ENCODE measurements around the gene GDE1. TPM values are rescaled to one million over a fixed set of nuclear protein-coding genes. Genes with fewer than 3 reads are reported as not detected.

The GDE1 gene
- total and polyA plus RNA-seq, 9 of the 15 experiments (the other 6 are each of a cell fraction or from before 2014, with no cell fraction given): 18.8 to 40.5 (median 22.3) TPM

DNA sequence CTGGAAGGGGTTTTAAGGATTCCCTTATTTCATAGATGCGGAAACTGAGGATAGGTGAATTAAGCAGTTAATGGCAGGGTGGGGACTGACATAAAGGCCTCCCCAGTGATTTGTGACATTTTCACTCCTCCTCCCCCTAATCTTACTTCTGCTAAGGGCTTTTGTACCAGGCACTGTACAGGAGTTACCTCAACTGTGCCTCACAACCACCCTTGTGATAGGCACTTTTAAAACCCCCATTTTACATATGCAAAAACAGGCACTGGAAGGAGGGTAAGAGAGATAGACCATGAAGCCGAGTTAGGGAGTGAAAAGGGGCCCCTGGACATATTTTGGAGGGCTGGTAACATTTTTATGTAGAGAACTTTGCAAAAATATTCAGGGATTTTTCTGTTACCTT lies 862 bp upstream of the GDE1 start (continued):
- TF ChIP-seq ZC3H4 (CRISPR knock-in tag; IDR thresholded peaks at IDR 0.05; ENCODE audit: borderline replicate concordance): no peak
- TF ChIP-seq HDAC2 (IDR thresholded peaks at IDR 0.05): no peak

DNA sequence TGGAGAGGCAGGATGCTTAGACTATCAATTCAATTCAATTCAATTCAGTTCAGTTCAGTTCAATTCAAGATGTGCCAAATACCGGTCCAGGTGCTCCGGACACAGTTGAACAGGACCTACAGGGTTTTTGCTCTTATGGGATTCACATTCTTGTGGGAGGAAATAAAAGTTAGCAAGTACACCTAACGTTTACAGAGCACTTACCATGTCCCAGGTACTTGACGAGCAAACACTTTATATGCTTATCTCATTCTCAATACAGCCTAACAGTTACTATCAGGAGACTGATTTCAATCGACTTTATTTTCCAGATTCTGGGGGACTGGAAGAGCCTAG lies 467 bp upstream of the GDE1 start:
- ChIA-PET POLR2A (no interaction called here), CTCF (ENCODE audit: low intra/inter-chr PET ratio) (no interaction called here)
- in situ Hi-C loops (cut with MboI): no loop called here
- no peak for DNase-seq (ENCODE audit: extremely low read depth in 1 of 4, low spot score in 3 of 4)
- H3K36me3 ChIP-seq (ENCODE audit: control insufficient read depth, insufficient read depth, low read length): peaks cover 9% of the 10 kb centered on the region; the same call in 2 of the 3 replicates
- intact Hi-C loops (cut with micrococcal nuclease): loop anchor here (5.0 to 10.0 kb wide), 2 partner anchors 128 to 1150 kb away; no protein-coding TSS in a partner anchor
- TF ChIP-seq, protein P1, sequence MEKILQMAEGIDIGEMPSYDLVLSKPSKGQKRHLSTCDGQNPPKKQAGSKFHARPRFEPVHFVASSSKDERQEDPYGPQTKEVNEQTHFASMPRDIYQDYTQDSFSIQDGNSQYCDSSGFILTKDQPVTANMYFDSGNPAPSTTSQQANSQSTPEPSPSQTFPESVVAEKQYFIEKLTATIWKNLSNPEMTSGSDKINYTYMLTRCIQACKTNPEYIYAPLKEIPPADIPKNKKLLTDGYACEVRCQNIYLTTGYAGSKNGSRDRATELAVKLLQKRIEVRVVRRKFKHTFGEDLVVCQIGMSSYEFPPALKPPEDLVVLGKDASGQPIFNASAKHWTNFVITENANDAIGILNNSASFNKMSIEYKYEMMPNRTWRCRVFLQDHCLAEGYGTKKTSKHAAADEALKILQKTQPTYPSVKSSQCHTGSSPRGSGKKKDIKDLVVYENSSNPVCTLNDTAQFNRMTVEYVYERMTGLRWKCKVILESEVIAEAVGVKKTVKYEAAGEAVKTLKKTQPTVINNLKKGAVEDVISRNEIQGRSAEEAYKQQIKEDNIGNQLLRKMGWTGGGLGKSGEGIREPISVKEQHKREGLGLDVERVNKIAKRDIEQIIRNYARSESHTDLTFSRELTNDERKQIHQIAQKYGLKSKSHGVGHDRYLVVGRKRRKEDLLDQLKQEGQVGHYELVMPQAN (IDR thresholded peaks at IDR 0.05; ENCODE audit: borderline replicate concordance): no peak
- no peaks in the 10 kb centered on the region for H4K20me1 ChIP-seq (replicated peaks; ENCODE audit: control insufficient read depth, insufficient read depth, low read length)
- no peak overlapping the region for H3K4me3 ChIP-seq
- H3K79me2 ChIP-seq (ENCODE audit: control insufficient read depth, insufficient read depth, low read length): peaks cover 63% of the 10 kb centered on the region
- peak overlapping the region; percentile 86 for H3K4me2 ChIP-seq (ENCODE audit: insufficient read depth, low read length)
- no peak for ATAC-seq
- peak overlapping the region; percentile 72 for H2AFZ ChIP-seq (ENCODE audit: low read depth, low read length)
- no TSS peak for BruUV-seq (replicated peaks)
- no peaks in the 10 kb centered on the region for H3K9me1 ChIP-seq (ENCODE audit: control insufficient read depth, insufficient read depth, low read length)
- 12% methylated on average over 5 of the region's 5 CpGs for WGBS (ENCODE audit: insufficient coverage, low coverage, missing lambda C conversion rate)
- no peaks in the 10 kb centered on the region for H3K9me3 ChIP-seq (replicated peaks; ENCODE audit: control insufficient read depth, insufficient read depth, low read depth, low read length)
- H3K27me3 ChIP-seq (ENCODE audit: control insufficient read depth in 2 of 2, insufficient read depth in 2 of 2, low read length in 2 of 2): no peaks in the 10 kb centered on the region
- no peak overlapping the region for H3K9ac ChIP-seq (ENCODE audit: insufficient read depth in 1 of 2, low read depth in 2 of 2, low read length in 2 of 2)
- H3K27ac ChIP-seq (ENCODE audit: extremely low read depth, low read depth, low read length): no peak overlapping the region
- peaks cover 27 to 44% of the 10 kb centered on the region in 2 experiments; a peak in 4 of 5 replicates for H3K4me1 ChIP-seq (replicated peaks in 1 of 2; ENCODE audit: control insufficient read depth in 2 of 2, insufficient read depth in 2 of 2, low read length in 2 of 2)
- FAIRE-seq: no peak
